Measurements from ENCODE around the gene STX2. TPM values are rescaled to one million over a fixed set of nuclear protein-coding genes. Genes with fewer than 3 reads are reported as not detected.
A peak's percentile ranks its signal among the peaks of the same experiment; 100 is the strongest.
"Not testable (repeated sequence)": the region's sequence is repeated elsewhere in the genome, so short reads cannot be mapped to it uniquely, and the experiment has no call there.

STX2 gene
- total and polyA plus RNA-seq, 10 of the 15 experiments (the other 5 are each of a cell fraction or from before 2014, with no cell fraction given) = 6.0 to 22.2 (median 10.0) TPM

GRCh38 chr12:130875708-130876107, 36.7 kb upstream of the STX2 start:
- POLR2A ChIA-PET = interaction anchor here (1.1 kb wide), 1 partner anchor 91 kb away, joined by 3 read pairs; no protein-coding TSS in a partner anchor
- intact Hi-C loops (cut with micrococcal nuclease; ENCODE audit: unreplicated experiment); FAIRE-seq; H3K27ac ChIP-seq (ENCODE audit: control insufficient read depth, insufficient read depth); H3K4me3 ChIP-seq; in situ Hi-C loops (cut with MboI); H3K27me3 ChIP-seq (replicated peaks in 1 of 2; ENCODE audit: control insufficient read depth in 2 of 2, insufficient read depth in 2 of 2, low read length in 1 of 2); ATAC-seq; CTCF ChIA-PET; H3K9me3 ChIP-seq (replicated peaks; ENCODE audit: control insufficient read depth, insufficient read depth, low read length); H2AFZ ChIP-seq (ENCODE audit: control insufficient read depth, low read depth, low read length); H4K20me1 ChIP-seq (ENCODE audit: control insufficient read depth, insufficient read depth); DNase-seq (ENCODE audit: low read depth, low spot score); RAD21 ChIA-PET (ENCODE audit: unreplicated experiment); H3K9ac ChIP-seq (ENCODE audit: control insufficient read depth, insufficient read depth, low read length): not testable (repeated sequence)
- Histone ChIP-seq H3K36me3 (ENCODE audit: control insufficient read depth in 2 of 2, insufficient read depth in 2 of 2, low read length in 1 of 2) (peaks cover 6 to 34% of the 10 kb centered on the region in 2 experiments), H3K4me1 (ENCODE audit: control insufficient read depth, insufficient read depth, low read length) (peaks cover 32% of the 10 kb centered on the region), H3K79me2 (ENCODE audit: control insufficient read depth, insufficient read depth, low read length) (peaks cover 55% of the 10 kb centered on the region), H3K4me2 (ENCODE audit: control insufficient read depth, insufficient read depth) (0 out of 2 replicates have a peak overlapping the region, but pooled peaks have one; percentile 75)
- TSS peak; percentile 37 for BruUV-seq (replicated peaks)
- SMC1A ChIA-PET (ENCODE audit: uncharacterized antibody, unreplicated experiment) = interaction anchor here (0.5 to 1.0 kb wide), 3 partner anchors 10 to 104 kb away, joined by 3 to 4 read pairs (median 3); partner anchors contain the start of gene ADGRD1
- WGBS (ENCODE audit: insufficient coverage, insufficient replicate concordance, low lambda C conversion rate, missing lambda C conversion rate) = 90% methylated on average over 11 of the region's 11 CpGs

DNA sequence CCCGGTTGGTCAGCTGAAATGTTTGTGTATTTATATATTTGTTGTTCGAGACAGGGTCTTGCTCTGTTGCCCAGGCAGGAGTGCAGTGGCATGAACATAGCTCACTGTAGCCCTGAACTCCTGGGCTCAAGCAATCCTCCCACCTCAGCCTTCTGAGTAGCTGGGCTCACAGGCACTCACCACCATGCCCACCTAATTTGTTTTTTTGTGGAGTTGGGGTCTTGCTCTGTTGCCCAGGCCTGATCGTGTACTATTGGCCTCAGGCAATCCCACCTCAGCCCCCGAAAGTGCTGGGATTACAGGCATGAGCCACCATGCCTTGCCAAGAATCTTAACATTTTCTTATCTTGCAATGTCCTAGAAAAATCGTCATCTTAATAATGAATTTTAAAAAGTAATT, 36.1 kb upstream of the STX2 start:
- Histone ChIP-seq H3K9me3 (replicated peaks; ENCODE audit: control insufficient read depth, insufficient read depth, low read length) (no peaks in the 10 kb centered on the region), H3K27me3 (replicated peaks in 1 of 2; ENCODE audit: control insufficient read depth in 2 of 2, insufficient read depth in 2 of 2, low read length in 1 of 2) (no peaks in the 10 kb centered on the region), H3K4me3 (peak overlapping the region; percentile 98; the same call in 1 of the 2 replicates), H3K4me1 (ENCODE audit: control insufficient read depth, insufficient read depth, low read length) (peaks cover 30% of the 10 kb centered on the region), H3K9ac (ENCODE audit: control insufficient read depth, insufficient read depth, low read length) (peak overlapping the region; percentile 9; the same call in 1 of the 2 replicates), H3K79me2 (ENCODE audit: control insufficient read depth, insufficient read depth, low read length) (peaks cover 54% of the 10 kb centered on the region), H4K20me1 (ENCODE audit: control insufficient read depth, insufficient read depth) (peaks cover 3% of the 10 kb centered on the region; the same call in 1 of the 2 replicates), H3K36me3 (ENCODE audit: control insufficient read depth in 2 of 2, insufficient read depth in 2 of 2, low read length in 1 of 2) (peaks cover 6 to 34% of the 10 kb centered on the region in 2 experiments), H3K27ac (ENCODE audit: control insufficient read depth, insufficient read depth) (no peak overlapping the region), H2AFZ (ENCODE audit: control insufficient read depth, low read depth, low read length) (no peak overlapping the region), H3K4me2 (ENCODE audit: control insufficient read depth, insufficient read depth) (peak overlapping the region; percentile 75)
- SMC1A ChIA-PET (ENCODE audit: uncharacterized antibody, unreplicated experiment) = interaction anchor here (0.9 to 1.0 kb wide), 2 partner anchors 10 to 105 kb away, joined by 3 to 4 read pairs; no protein-coding TSS in a partner anchor
- ATAC-seq (no peak), DNase-seq (ENCODE audit: low read depth, low spot score) (no peak), FAIRE-seq (no peak)
- RAD21 ChIA-PET (ENCODE audit: unreplicated experiment) = no interaction called here
- BruUV-seq (replicated peaks) = no TSS peak
- POLR2A ChIA-PET = interaction anchor here (0.8 to 1.1 kb wide), 2 partner anchors 38 to 92 kb away, joined by 3 to 5 read pairs; no protein-coding TSS in a partner anchor
- in situ Hi-C loops (cut with MboI) = no loop called here
- WGBS (ENCODE audit: insufficient coverage, insufficient replicate concordance, low lambda C conversion rate, missing lambda C conversion rate) = 43% methylated on average over 5 of the region's 5 CpGs
- CTCF ChIA-PET = interaction anchor here (2.0 kb wide), 1 partner anchor 49 kb away, joined by 4 read pairs; no protein-coding TSS in a partner anchor
- intact Hi-C loops (cut with micrococcal nuclease; ENCODE audit: unreplicated experiment) = no loop called here
- no peak for TF ChIP-seq ZNF384 (IDR thresholded peaks at IDR 0.05; ENCODE audit: borderline replicate concordance, low read depth, low read length)
- no peak for TF ChIP-seq EGR1 (IDR thresholded peaks at IDR 0.05; ENCODE audit: borderline replicate concordance in 1 of 2, low read depth in 2 of 2, low read length in 2 of 2)
- no peak for TF ChIP-seq SREBF2 (IDR thresholded peaks at IDR 0.05; ENCODE audit: low read length)
- no peak for TF ChIP-seq ATF2 (IDR thresholded peaks at IDR 0.05; ENCODE audit: low read length)
- TF ChIP-seq, protein P1, sequence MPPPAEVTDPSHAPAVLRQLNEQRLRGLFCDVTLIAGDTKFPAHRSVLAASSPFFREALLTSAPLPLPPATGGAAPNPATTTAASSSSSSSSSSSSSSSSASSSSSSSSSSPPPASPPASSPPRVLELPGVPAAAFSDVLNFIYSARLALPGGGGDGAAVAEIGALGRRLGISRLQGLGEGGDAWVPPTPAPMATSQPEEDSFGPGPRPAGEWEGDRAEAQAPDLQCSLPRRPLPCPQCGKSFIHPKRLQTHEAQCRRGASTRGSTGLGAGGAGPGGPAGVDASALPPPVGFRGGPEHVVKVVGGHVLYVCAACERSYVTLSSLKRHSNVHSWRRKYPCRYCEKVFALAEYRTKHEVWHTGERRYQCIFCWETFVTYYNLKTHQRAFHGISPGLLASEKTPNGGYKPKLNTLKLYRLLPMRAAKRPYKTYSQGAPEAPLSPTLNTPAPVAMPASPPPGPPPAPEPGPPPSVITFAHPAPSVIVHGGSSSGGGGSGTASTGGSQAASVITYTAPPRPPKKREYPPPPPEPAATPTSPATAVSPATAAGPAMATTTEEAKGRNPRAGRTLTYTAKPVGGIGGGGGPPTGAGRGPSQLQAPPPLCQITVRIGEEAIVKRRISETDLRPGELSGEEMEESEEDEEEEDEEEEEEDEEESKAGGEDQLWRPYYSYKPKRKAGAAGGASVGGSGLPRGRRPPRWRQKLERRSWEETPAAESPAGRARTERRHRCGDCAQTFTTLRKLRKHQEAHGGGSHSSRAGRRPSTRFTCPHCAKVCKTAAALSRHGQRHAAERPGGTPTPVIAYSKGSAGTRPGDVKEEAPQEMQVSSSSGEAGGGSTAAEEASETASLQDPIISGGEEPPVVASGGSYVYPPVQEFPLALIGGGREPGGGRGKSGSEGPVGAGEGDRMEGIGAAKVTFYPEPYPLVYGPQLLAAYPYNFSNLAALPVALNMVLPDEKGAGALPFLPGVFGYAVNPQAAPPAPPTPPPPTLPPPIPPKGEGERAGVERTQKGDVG (CRISPR knock-in tag; IDR thresholded peaks at IDR 0.05) = no peak
- no peak for TF ChIP-seq SIX5 (IDR thresholded peaks at IDR 0.05; ENCODE audit: low read depth, low read length, severe bottlenecking)
- no peak for TF ChIP-seq NFYB (IDR thresholded peaks at IDR 0.05; ENCODE audit: insufficient read depth, low read depth, low read length)
- no peak for TF ChIP-seq RBBP5 (conservative IDR thresholded peaks at IDR 0.05)
- TF ChIP-seq, protein P2, sequence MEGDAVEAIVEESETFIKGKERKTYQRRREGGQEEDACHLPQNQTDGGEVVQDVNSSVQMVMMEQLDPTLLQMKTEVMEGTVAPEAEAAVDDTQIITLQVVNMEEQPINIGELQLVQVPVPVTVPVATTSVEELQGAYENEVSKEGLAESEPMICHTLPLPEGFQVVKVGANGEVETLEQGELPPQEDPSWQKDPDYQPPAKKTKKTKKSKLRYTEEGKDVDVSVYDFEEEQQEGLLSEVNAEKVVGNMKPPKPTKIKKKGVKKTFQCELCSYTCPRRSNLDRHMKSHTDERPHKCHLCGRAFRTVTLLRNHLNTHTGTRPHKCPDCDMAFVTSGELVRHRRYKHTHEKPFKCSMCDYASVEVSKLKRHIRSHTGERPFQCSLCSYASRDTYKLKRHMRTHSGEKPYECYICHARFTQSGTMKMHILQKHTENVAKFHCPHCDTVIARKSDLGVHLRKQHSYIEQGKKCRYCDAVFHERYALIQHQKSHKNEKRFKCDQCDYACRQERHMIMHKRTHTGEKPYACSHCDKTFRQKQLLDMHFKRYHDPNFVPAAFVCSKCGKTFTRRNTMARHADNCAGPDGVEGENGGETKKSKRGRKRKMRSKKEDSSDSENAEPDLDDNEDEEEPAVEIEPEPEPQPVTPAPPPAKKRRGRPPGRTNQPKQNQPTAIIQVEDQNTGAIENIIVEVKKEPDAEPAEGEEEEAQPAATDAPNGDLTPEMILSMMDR (IDR thresholded peaks at IDR 0.05 in 2 of 3, conservative IDR thresholded peaks at IDR 0.05 in 1 of 3; ENCODE audit: control insufficient read depth in 2 of 3, extremely low read depth in 1 of 3, insufficient read depth in 1 of 3, low read depth in 3 of 3, low read length in 3 of 3) = no peak

Measured in GM12878 (cell line).